ENCODE measurements around the gene TATDN2. TPM values are rescaled to one million over a fixed set of nuclear protein-coding genes. Genes with fewer than 3 reads are reported as not detected.

Gene TATDN2
- total RNA-seq = 10.8 and 19.6 TPM in 2 replicates

DNA sequence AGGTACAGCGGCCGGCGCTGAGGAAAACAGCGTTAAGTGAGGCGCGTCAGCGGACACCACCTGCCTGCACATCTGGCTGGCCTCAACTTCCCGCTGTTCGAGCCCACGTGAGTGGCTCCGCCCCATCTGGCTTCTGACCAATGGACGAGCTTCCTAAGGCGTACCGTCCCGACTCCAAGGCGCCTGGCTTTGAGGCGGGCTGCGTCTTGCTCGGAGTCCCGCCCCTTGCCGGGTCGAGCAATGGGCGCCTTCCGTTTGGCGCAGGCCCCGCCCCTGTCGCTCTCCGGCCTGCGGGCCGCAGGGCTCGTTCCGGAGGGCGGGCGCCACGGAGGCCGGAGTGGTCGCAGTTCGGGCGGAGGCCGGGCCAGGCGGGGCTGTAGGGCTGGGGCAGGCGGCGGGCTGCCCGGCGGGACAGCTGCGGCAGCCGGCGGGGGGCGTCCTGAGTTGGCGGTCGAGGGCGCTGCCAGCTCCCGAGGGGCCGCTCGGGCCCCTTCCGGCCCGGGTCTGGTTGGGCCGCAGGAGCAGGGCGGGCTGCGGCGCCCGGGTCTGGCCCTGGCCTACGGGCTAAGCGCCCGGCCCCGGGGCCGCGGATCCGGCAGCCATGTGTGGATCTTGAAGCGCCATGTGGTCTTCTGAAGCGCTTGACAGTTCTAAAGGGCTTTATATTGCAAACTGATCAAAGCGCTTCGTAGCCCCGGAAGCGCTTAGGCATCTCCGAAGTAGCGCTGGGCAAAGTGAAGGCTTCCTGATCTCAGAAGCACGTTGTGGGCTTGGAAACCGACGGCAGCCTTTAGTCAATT is at the start of gene TATDN2:
TATDN2 (plus strand) TSS at position 276 of the 800 bp plus-strand sequence. CDS start 742 bp downstream, outside the sequence.

DNA sequence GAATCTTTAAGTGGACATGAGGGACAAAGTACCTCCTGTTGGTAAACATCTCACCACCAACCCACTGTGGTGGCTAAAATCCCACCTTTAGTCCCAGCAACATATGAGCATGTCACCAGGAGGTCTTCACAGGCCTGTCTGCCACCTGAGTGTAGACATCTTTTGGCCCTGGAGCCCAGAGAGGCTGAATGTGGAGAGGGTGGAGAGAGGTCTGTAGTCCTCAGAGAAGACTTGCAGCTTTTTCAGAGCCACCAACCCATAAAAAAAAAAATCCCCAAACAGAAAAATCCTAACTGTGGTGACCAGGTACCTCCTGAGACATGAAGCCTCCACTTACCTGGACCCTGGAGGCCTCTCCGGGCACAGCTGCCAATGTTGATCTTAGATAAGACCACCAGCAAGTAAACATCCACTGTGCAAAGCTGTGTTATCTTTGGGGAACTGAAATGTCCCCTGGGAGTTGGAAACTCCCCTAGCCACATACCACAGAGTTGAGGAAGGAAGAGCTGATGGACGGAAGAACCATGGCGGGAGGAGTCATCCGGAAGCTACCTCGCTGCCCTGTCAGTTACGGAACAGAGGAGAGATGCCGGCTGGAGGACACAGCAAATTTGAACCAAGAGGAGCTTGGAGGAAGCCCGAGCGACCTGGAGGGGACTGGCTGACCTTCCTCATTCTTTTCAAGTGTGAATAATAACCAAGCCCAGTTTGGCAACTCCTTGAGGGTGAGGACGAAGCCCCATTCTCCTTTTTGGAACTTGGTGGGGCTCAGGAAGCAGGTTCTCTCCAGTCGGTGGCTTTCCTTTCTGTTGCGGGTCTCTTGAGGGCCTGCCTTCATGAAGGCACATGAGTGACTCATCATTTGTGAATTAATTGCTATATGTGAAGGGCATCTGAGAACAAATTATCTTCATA is 44.5 kb downstream of the TATDN2 start, which contains the start of gene GHRL:
GHRL (minus strand) TSS at position 443 of the 915 bp plus-strand sequence. CDS start 2,767 bp downstream, outside the sequence.

Other genes starting within 250 kb of the TATDN2 start
- gene FANCD2, start 222.0 kb upstream of the TATDN2 start, total RNA-seq = 32.1 and 39.2 TPM in 2 replicates
- not detected in 2 replicates for gene FANCD2OS, start 140.2 kb upstream of the TATDN2 start, total RNA-seq
- 125 and 163 TPM in 2 replicates for gene BRK1, start 132.8 kb upstream of the TATDN2 start, total RNA-seq
- gene VHL, start 106.7 kb upstream of the TATDN2 start, total RNA-seq = 21.3 and 26.1 TPM in 2 replicates
- gene IRAK2, start 83.5 kb upstream of the TATDN2 start, total RNA-seq = 2.9 and 3.5 TPM in 2 replicates
- gene GHRL, start 44.5 kb downstream of the TATDN2 start, total RNA-seq = not detected in 2 replicates
- gene SEC13, start 72.7 kb downstream of the TATDN2 start, total RNA-seq = 420 and 451 TPM in 2 replicates